AG09319 (cell line): ENCODE results near the gene CAPSL.

Experiments used
- DNase-seq: peaks from one replicate; pipeline ENCODE4 v3.0.0-alpha.2; 2010; ENCODE audit warnings: low read depth; ENCODE audit errors: extremely low read depth
- TF ChIP-seq, protein P1 (sequence below): IDR thresholded peaks from 2 replicates; pipeline ENCODE4 v1.5.1; 2011; ENCODE audit warnings: low read depth, mild to moderate bottlenecking, inconsistent platforms, low read length, moderate library complexity

CAPSL gene

GRCh38 chr5:35924950-35925722 is 13.3 kb downstream of the CAPSL start:
- TF ChIP-seq, protein P1, sequence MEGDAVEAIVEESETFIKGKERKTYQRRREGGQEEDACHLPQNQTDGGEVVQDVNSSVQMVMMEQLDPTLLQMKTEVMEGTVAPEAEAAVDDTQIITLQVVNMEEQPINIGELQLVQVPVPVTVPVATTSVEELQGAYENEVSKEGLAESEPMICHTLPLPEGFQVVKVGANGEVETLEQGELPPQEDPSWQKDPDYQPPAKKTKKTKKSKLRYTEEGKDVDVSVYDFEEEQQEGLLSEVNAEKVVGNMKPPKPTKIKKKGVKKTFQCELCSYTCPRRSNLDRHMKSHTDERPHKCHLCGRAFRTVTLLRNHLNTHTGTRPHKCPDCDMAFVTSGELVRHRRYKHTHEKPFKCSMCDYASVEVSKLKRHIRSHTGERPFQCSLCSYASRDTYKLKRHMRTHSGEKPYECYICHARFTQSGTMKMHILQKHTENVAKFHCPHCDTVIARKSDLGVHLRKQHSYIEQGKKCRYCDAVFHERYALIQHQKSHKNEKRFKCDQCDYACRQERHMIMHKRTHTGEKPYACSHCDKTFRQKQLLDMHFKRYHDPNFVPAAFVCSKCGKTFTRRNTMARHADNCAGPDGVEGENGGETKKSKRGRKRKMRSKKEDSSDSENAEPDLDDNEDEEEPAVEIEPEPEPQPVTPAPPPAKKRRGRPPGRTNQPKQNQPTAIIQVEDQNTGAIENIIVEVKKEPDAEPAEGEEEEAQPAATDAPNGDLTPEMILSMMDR = peak; percentile 92

GRCh38 chr5:35924122-35924949 is 14.1 kb downstream of the CAPSL start:
- DNase-seq = peak; percentile 67
- TF ChIP-seq, protein P1 = no peak

More at GRCh38 chr5:35924950-35925722, 13.3 kb downstream of the CAPSL start:
- DNase-seq = peak; percentile 44

DNA sequence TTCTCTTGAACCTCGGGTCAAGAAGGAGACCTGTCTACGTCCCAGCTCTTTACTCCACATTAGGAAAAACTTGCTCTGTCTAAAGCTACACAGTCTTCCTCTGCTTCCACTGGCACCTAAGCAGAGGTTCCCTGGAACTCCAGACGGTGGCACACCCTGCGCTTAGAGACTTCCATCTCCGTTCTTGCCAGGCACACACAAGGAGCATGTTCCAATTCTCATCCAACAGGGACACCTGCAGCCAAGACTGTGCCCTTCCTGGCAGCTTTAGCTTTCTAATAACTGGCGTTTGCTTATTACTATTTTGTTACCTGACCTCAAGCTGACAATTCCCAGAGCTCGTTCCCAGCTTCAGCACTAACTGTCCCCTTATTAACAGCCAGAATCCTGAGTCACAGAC is 16.0 kb downstream of the CAPSL start:
- no peak for DNase-seq
- TF ChIP-seq, protein P1 = no peak

DNA sequence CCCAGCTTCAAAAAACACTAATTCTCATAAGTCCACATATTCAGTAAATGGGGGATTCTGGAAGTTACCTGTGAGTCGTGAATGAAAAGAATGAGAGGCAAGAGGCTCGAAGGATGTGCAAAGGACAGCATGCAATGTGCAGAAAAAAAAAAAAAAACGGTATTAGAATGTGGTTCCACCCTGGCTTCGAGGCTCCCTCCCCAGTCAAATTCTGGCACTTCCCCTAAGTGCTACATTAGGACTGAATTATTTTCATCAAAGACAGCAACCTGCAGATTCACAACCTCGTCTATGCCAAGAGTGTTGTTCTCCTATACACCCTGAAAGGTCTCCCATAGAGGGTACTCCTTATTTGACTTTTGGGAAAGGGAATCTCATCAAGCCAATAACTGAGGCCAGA is 16.5 kb downstream of the CAPSL start:
- no peak for DNase-seq
- TF ChIP-seq, protein P1 = no peak

DNA sequence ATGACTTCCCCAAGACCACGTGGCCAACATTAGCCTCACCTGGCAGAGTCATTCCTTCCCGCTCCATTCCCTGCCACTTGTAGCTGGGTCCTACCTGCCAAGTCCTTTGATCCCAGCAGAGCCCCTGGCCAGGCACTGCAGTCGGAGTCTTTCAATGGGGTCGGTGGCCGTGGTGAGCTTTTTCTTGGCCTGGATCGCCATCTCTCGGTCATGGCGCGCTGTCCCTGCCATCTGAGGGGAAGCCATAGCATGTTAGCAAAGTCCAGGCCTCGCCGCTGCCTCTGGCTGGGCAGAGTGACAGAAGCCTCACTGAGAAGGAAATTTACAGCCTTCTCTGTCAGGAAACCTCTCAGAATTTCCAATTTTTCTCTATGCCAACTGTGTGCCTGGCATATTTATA is 17.5 kb downstream of the CAPSL start:
- TF ChIP-seq, protein P1 = no peak; the same call in 1 of the 2 replicates
- no peak for DNase-seq

DNA sequence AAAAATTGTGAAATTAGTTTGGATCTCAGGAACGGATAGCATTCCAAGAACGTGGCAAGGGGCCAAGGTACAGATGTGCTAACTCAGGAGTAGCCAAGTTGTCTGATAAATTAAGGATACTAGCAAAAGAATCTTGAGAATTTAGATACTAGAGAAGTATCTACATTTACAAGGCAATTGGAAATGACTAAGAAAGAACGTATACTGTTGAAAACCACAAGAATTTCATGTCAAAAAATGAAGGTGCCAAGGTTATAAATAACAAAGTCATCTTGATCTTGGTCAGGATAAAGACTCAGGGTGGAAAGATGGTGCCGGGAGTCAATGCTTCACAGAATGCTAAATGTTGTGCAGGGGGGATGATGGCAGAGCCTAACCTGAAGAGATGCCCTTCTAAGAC is 19.2 kb downstream of the CAPSL start:
- TF ChIP-seq, protein P1 = no peak
- peak; percentile 78 for DNase-seq

GRCh38 chr5:35908814-35909213 is 29.6 kb downstream of the CAPSL start:
- TF ChIP-seq, protein P1 = no peak; the same call in 1 of the 2 replicates
- DNase-seq = no peak
